ENCODE measurements around the gene PRUNE2.

The PRUNE2 gene

DNA sequence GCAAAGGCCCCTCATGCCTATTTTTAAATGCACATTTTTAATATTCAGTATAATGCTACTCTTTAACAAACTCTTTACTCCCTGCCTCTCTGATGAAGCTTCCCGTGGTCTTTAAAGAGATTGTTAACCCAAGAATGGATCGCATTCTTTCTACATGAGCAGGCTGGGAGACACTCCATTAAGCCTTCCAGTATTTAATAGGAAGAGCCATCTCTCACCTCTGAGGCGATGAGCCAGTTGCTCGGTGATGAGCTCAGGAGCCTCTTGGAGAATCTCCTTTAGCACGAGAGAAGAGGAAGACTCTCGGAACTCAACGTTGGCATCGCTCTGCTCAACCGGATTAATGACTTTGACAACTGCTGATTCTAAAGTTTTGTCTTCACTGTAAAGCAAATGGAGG lies 59.6 kb downstream of the PRUNE2 start:
- TF ChIP-seq, protein P1, sequence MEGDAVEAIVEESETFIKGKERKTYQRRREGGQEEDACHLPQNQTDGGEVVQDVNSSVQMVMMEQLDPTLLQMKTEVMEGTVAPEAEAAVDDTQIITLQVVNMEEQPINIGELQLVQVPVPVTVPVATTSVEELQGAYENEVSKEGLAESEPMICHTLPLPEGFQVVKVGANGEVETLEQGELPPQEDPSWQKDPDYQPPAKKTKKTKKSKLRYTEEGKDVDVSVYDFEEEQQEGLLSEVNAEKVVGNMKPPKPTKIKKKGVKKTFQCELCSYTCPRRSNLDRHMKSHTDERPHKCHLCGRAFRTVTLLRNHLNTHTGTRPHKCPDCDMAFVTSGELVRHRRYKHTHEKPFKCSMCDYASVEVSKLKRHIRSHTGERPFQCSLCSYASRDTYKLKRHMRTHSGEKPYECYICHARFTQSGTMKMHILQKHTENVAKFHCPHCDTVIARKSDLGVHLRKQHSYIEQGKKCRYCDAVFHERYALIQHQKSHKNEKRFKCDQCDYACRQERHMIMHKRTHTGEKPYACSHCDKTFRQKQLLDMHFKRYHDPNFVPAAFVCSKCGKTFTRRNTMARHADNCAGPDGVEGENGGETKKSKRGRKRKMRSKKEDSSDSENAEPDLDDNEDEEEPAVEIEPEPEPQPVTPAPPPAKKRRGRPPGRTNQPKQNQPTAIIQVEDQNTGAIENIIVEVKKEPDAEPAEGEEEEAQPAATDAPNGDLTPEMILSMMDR (conservative IDR thresholded peaks at IDR 0.05; ENCODE audit: low read depth) = no peak
- H3K27ac ChIP-seq = no peak overlapping the region
- ChIA-PET CTCF (no interaction called here), POLR2A (ENCODE audit: low non-redundant PET) (no interaction called here)
- no peak for DNase-seq (ENCODE audit: low spot score)

DNA sequence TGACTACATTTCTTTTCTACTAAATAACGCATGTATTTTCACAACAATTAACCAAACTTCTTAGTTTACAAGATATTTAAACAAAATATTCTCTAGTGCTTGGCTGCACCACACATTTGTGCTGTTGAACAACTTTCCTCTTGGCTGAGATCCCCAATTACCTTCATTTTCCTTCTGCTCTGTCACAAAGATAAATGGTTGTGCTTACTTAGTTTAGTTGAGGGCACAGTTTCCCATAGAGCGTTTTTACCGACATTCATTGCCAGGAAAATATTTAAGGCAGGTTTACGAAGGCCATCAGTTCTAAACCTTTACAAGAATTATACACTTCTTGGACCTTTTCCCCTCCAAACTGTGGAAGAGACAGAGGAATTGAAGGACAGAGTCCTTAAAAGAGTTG lies 60.7 kb downstream of the PRUNE2 start:
- no peak for DNase-seq (ENCODE audit: low spot score)
- TF ChIP-seq, protein P1 (conservative IDR thresholded peaks at IDR 0.05; ENCODE audit: low read depth) = no peak
- ChIA-PET CTCF (interaction anchor here (0.6 kb wide), 1 partner anchor 474 kb away, joined by 3 read pairs; no protein-coding TSS in a partner anchor), POLR2A (ENCODE audit: low non-redundant PET) (no interaction called here)
- no peak overlapping the region for H3K27ac ChIP-seq

DNA sequence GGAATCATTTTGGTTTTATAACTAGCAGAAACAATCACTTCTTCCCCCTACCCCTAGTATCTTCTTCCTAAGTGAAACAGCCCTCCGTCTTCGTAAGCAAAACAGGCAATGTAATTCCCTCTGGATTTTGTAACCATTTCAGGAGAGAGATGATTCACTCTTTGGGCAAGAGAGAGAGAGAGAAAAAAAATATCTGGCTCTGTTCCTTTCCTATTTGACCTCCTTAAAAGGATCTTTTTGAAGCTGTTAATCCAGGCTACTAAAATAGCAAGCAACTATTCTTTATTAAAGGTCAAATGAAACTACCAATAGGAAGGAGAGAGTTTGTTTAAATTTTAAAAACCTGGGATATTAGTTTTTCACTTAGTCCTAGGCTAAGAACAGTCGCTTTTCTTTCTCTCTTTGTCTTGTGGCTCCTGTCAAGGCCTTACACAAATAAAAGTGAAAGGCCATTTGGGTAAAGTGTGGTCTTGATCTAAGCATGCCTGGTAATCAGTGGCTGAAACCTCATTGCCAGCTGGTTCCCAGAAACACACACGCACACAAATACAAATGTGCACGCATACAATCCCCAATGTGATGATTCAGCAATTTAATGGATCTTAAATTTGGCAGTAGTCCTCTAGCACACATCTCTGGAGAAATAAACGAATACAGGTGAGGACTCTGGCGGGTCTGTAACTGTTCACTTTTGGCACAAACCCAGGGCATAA lies 70.2 kb downstream of the PRUNE2 start:
- peak; percentile 36 for DNase-seq (ENCODE audit: low spot score)
- TF ChIP-seq, protein P1 (conservative IDR thresholded peaks at IDR 0.05; ENCODE audit: low read depth) = no peak
- ChIA-PET CTCF (no interaction called here), POLR2A (ENCODE audit: low non-redundant PET) (no interaction called here)
- H3K27ac ChIP-seq = no peak overlapping the region

DNA sequence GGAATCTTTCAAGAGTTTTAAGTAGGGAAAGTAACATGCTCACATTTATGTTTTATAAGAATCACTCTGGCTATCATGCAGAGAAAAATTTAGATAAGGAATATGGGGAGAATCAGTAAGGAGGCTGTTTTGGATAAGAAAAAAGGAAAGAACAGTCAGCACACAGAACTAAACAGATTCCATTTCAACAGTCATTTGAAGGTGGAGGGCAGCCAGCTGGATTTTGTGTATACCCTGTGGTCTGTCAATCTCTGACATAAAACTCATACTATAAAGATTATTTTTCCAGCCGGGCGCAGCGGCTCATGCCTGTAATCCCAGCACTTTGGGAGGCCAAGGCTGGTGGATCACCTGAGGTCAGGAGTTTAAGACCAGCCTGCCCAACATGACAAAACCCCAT lies 77.5 kb downstream of the PRUNE2 start:
- TF ChIP-seq, protein P1 (conservative IDR thresholded peaks at IDR 0.05; ENCODE audit: low read depth) = no peak
- no peak overlapping the region for H3K27ac ChIP-seq
- ChIA-PET POLR2A (ENCODE audit: low non-redundant PET) (no interaction called here), CTCF (interaction anchor here (0.8 kb wide), 1 partner anchor 18 kb away, joined by 5 read pairs; no protein-coding TSS in a partner anchor)
- no peak for DNase-seq (ENCODE audit: low spot score)

DNA sequence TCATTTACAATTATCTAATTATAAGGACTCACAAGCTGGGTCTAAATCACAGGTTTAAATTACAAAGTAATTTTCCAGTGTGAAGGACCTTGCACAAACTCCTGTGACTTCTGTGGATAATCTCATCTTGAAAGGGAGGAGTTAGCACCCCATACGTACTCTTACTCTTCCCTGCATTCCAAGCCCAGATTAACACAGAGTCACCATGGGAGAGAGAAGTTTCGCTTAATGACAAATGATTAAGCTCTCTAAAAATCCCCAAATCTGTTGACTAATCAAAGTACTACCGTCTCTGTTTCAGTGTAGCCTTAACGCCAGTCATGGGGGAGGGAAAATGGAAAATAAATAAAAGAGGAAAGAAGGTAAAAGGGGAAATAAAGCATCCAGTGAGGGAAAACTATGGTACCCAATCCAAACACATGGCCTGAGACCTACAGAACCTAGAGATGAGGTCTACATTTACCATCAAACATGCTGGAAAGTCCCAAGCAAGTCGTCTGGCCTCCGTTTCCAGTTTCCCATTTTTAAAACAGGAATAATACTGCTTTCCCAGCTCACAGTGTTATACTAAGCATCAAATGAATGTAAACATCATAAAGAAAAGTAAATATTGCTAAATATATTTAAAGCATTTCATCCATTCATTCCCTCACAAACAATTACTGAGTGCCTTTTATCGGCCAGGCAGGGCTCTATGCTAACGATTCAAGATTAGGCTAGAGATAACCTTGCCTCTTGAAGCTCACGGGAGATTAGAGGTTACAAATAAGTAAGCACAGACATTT lies 78.4 kb downstream of the PRUNE2 start:
- POLR2A ChIA-PET (ENCODE audit: low non-redundant PET) = no interaction called here
- TF ChIP-seq, protein P1 (conservative IDR thresholded peaks at IDR 0.05; ENCODE audit: low read depth) = no peak
- no peak for DNase-seq (ENCODE audit: low spot score)
- H3K27ac ChIP-seq = no peak overlapping the region
- CTCF ChIA-PET = interaction anchor here (0.6 kb wide), 1 partner anchor 84 kb away, joined by 3 read pairs; no protein-coding TSS in a partner anchor

DNA sequence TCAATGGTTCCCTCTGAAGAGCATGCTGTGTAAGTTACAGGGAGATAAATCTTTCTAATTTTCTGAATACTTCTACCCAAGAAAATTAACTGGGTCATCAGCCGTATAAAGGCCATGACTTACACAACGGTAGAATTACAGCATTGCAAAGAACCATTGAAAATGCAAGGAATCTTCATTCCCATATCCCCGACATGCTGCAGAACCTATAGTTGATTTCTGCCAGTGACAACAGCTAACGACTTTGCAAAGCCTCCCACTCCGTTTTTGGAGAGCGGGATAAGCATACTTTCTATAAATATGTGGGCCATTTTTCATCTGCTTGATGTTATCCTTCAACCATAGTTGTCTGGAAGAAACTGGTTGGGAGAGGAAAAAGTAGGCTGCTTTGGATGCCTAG lies 85.5 kb downstream of the PRUNE2 start:
- CTCF ChIA-PET = interaction anchor here (0.6 kb wide), 1 partner anchor 21 kb away, joined by 4 read pairs; no protein-coding TSS in a partner anchor
- TF ChIP-seq, protein P1 (conservative IDR thresholded peaks at IDR 0.05; ENCODE audit: low read depth) = no peak
- DNase-seq (ENCODE audit: low spot score) = no peak
- POLR2A ChIA-PET (ENCODE audit: low non-redundant PET) = no interaction called here
- no peak overlapping the region for H3K27ac ChIP-seq
